PC-3 (cell line): Measurements from ENCODE around the gene TIGD1. TPM values are rescaled to one million over a fixed set of nuclear protein-coding genes. Genes with fewer than 3 reads are reported as not detected.

Source experiments
- ATAC-seq: fragments of 200-7000 bp; cut with Tn5 transposase; 2 replicates; pipeline ENCODE4 v1.9.1; 2020; ENCODE audit warnings: mild to moderate bottlenecking, moderate library complexity
- BruUV-seq: library from RNA; stranded (reverse); fragments of 400-500 nt; replicated peaks from 2 replicates; lab custom pipeline; 2021; lab: Mats Ljungman, UMichigan
- CTCF ChIA-PET: fragments of 300-600 bp; sonication (Branson Sonifier 250); formaldehyde crosslinking; loops from one replicate; lab custom pipeline; 2022; ENCODE audit warnings: antibody characterized with exemption; lab: Charles Lee
- POLR2A ChIA-PET: fragments of 300-600 bp; sonication (Branson Sonifier 250); formaldehyde crosslinking; loops from one replicate; lab custom pipeline; 2022; ENCODE audit warnings: antibody characterized with exemption; ENCODE audit not compliant: unreplicated experiment; lab: Charles Lee
- DNase-seq: peaks from one replicate; pipeline ENCODE4 v3.0.0-alpha.2; 2015
- H2AFZ ChIP-seq: fragments of 300-600 bp; sonication (generic); 2 replicates; pipeline ENCODE4 v1.6.0; 2016; ENCODE audit warnings: antibody characterized with exemption, low read length
- H3F3A ChIP-seq: fragments of 300-600 bp; sonication (generic); one replicate; pipeline ENCODE4 v1.6.0; 2017; ENCODE audit warnings: antibody characterized with exemption, low read length, control low read depth, mild to moderate bottlenecking; ENCODE audit not compliant: unreplicated experiment
- H3K27ac ChIP-seq: fragments of 300-600 bp; sonication (generic); 2 replicates; pipeline ENCODE4 v1.5.1; 2016; ENCODE audit warnings: mild to moderate bottlenecking, low read length
- H3K27me3 ChIP-seq: fragments of 300-600 bp; sonication (generic); 2 replicates; pipeline ENCODE4 v1.6.1; 2016; ENCODE audit warnings: low read length, mixed read lengths
- H3K36me3 ChIP-seq: fragments of 300-600 bp; sonication (generic); 2 replicates; pipeline ENCODE4 v1.6.1; 2016; ENCODE audit warnings: low read depth, mixed run types, low read length, mixed read lengths
- H3K4me1 ChIP-seq: fragments of 300-600 bp; sonication (generic); 2 replicates; pipeline ENCODE4 v1.5.1; 2016; ENCODE audit warnings: low read length; ENCODE audit not compliant: insufficient read depth
- H3K4me2 ChIP-seq: fragments of 300-600 bp; sonication (generic); 2 replicates; pipeline ENCODE4 v1.6.0; 2016; ENCODE audit warnings: low read length
- H3K4me3 ChIP-seq: fragments of 300-600 bp; sonication (generic); 2 replicates; pipeline ENCODE4 v1.5.1; 2016; ENCODE audit warnings: mild to moderate bottlenecking, low read length, mixed read lengths
- H3K79me2 ChIP-seq: fragments of 300-600 bp; sonication (generic); 2 replicates; pipeline ENCODE4 v1.6.1; 2017; ENCODE audit warnings: low read length, mixed read lengths
- H3K9ac ChIP-seq: fragments of 300-600 bp; sonication (generic); 2 replicates; pipeline ENCODE4 v1.6.0; 2016; ENCODE audit warnings: mild to moderate bottlenecking, low read length
- H3K9me2 ChIP-seq: fragments of 300-600 bp; sonication (generic); replicated peaks from 2 replicates; pipeline ENCODE4 v1.6.1; 2016; ENCODE audit warnings: mixed run types, low read length, mixed read lengths
- H3K9me3 ChIP-seq: fragments of 300-600 bp; sonication (generic); 2 replicates; pipeline ENCODE4 v1.6.1; 2016; ENCODE audit warnings: low read length, mixed read lengths
- H4K20me1 ChIP-seq: fragments of 300-600 bp; sonication (generic); 2 replicates; pipeline ENCODE4 v1.6.1; 2016; ENCODE audit warnings: low read length, mixed read lengths
- CTCF ChIP-seq: fragments of 300-600 bp; sonication (generic); conservative IDR thresholded peaks from 2 replicates; pipeline ENCODE4 v1.5.1; 2017; ENCODE audit warnings: antibody characterized with exemption, low read depth, mild to moderate bottlenecking, low read length
- EZH2 ChIP-seq: fragments of 300-600 bp; sonication (generic); IDR thresholded peaks from one replicate; pipeline ENCODE4 v1.6.1; 2017; ENCODE audit warnings: antibody characterized with exemption, mild to moderate bottlenecking, low read length; ENCODE audit not compliant: unreplicated experiment
- EZH2phosphoT487 ChIP-seq: fragments of 300-600 bp; sonication (generic); IDR thresholded peaks from 2 replicates; pipeline ENCODE4 v1.6.1; 2018; ENCODE audit warnings: mild to moderate bottlenecking, antibody characterized with exemption, low read length, borderline replicate concordance
- intact Hi-C: fragments of 100-400 bp; cut with micrococcal nuclease; formaldehyde crosslinking; loops from 2 replicates; pipeline ENCODE4 v1.9.0; 2023
- total RNA-seq: library from RNA; depleted of rRNA; stranded (reverse); fragments of >200 nt; gene quantifications from 2 replicates; pipeline ENCODE4 v1.2.3, GENCODE V29; 2014

Gene TIGD1
- total RNA-seq, 1 experiment from 2014 or later, result 6.3 TPM

- no peak overlapping the region for H3K9ac ChIP-seq
- CTCF ChIA-PET, result no interaction called here
- no TSS peak for BruUV-seq
- no peak for ATAC-seq
- intact Hi-C loops, result no loop called here
- no peak overlapping the region for H2AFZ ChIP-seq
- H3K4me3 ChIP-seq, result no peak overlapping the region
- no peak overlapping the region for H3K4me2 ChIP-seq
- H3K4me1 ChIP-seq, result peaks cover 7% of the 10 kb centered on the region
- H3K79me2 ChIP-seq, result peaks cover 57% of the 10 kb centered on the region
- no peaks in the 10 kb centered on the region for H3F3A ChIP-seq
- TF ChIP-seq EZH2phosphoT487, result no peak
- TF ChIP-seq EZH2, result no peak
- TF ChIP-seq CTCF, result no peak
- DNase-seq, result no peak
- POLR2A ChIA-PET, result interaction anchor here (0.6 kb wide), 1 partner anchor 881 kb away, joined by 6 read pairs; no protein-coding TSS in a partner anchor
- H3K27me3 ChIP-seq, result no peaks in the 10 kb centered on the region
- H3K27ac ChIP-seq, result no peak overlapping the region
- peaks cover 9% of the 10 kb centered on the region for H3K36me3 ChIP-seq
- 0 out of 2 replicates have a peak, but pooled peaks cover 7% of the 10 kb centered on the region for H4K20me1 ChIP-seq
- no peaks in the 10 kb centered on the region for H3K9me2 ChIP-seq
- H3K9me3 ChIP-seq, result no peaks in the 10 kb centered on the region
These were observed 2.4 kb downstream of the TIGD1 start for GRCh38 chr2:232547991-232548390.

- intact Hi-C loops, result no loop called here
- Histone ChIP-seq H3K9me2 (no peaks in the 10 kb centered on the region), H3K27me3 (no peaks in the 10 kb centered on the region), H3K36me3 (peaks cover 6% of the 10 kb centered on the region), H3K4me1 (no peaks in the 10 kb centered on the region), H3K4me2 (no peak overlapping the region), H3K27ac (no peak overlapping the region), H3K9ac (no peak overlapping the region), H3K9me3 (no peaks in the 10 kb centered on the region), H3F3A (no peaks in the 10 kb centered on the region), H3K4me3 (no peak overlapping the region), H2AFZ (no peak overlapping the region), H4K20me1 (no peaks in the 10 kb centered on the region), H3K79me2 (peaks cover 35% of the 10 kb centered on the region)
- BruUV-seq, result no TSS peak
- no peak for TF ChIP-seq CTCF
- no peak for TF ChIP-seq EZH2
- TF ChIP-seq EZH2phosphoT487, result no peak
- ChIA-PET POLR2A (no interaction called here), CTCF (no interaction called here)
- ATAC-seq (no peak), DNase-seq (no peak)
These were observed 4.6 kb downstream of the TIGD1 start for GRCh38 chr2:232545511-232546375.

- no peaks in the 10 kb centered on the region for H3K9me3 ChIP-seq
- no peaks in the 10 kb centered on the region for H3K9me2 ChIP-seq
- H3K4me2 ChIP-seq, result no peak overlapping the region
- no peak for DNase-seq
- ATAC-seq, result no peak
- H3K4me1 ChIP-seq, result no peaks in the 10 kb centered on the region
- no peak overlapping the region for H3K27ac ChIP-seq
- ChIA-PET POLR2A (no interaction called here), CTCF (no interaction called here)
- intact Hi-C loops, result no loop called here
- peaks cover 27% of the 10 kb centered on the region for H3K79me2 ChIP-seq
- no TSS peak for BruUV-seq
- H3K4me3 ChIP-seq, result no peak overlapping the region
- H3K36me3 ChIP-seq, result peaks cover 6% of the 10 kb centered on the region
- no peak overlapping the region for H3K9ac ChIP-seq
- no peaks in the 10 kb centered on the region for H3K27me3 ChIP-seq
- no peaks in the 10 kb centered on the region for H4K20me1 ChIP-seq
- no peak for TF ChIP-seq EZH2
- no peak for TF ChIP-seq CTCF
- TF ChIP-seq EZH2phosphoT487, result no peak
- H2AFZ ChIP-seq, result no peak overlapping the region
- H3F3A ChIP-seq, result no peaks in the 10 kb centered on the region
These were observed 5.7 kb downstream of the TIGD1 start for GRCh38 chr2:232544674-232545073.
